ENCODE measurements around the gene IYD.
"Not testable (repeated sequence)": the region's sequence is repeated elsewhere in the genome, so short reads cannot be mapped to it uniquely, and the experiment has no call there.

IYD gene

GRCh38 chr6:150435832-150436231, 67.0 kb downstream of the IYD start:
- no peak for DNase-seq

GRCh38 chr6:150439373-150439772, 70.6 kb downstream of the IYD start:
- DNase-seq = no peak

DNA sequence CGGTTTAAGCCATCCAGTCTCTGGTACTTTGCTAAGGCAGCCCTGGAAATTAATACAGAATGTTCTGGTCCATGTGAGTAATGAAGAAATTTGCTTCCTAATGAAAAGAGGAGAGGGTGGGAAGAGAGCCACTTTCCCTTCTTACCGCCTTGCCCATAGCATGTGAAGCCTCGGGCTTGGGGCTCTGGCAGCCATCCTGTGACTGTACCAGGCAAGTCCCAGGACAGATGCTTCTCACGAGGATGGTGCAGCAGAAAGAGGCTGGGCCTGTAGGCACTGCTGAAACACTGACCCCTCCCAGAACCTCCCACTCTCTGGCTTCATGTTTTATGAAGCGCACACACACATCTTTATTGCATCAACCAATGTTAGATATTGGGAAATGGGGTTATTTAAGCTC, 74.8 kb downstream of the IYD start:
- DNase-seq = no peak

- no peak for DNase-seq
Measured at GRCh38 chr6:150444308-150444707, 75.5 kb downstream of the IYD start.

DNA sequence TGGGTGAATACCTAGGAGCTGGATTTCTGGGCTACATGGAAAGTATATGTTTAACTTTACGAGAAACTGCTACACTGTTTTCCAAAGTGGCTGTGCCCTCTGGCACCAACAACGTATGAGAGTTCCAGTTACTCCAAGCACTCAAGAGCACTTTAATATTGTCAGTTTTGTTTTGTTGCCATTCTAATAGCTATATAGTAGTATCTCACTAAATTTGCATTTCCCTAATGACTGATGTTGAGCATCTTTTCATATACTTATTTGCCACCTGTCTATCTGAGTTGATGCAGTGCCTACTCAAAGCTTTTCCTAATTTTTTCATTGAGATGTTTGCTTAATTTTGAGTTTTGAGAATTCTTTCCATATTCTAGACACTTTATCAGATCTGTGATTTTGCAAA, 76.7 kb downstream of the IYD start:
- DNase-seq = no peak

- DNase-seq = no peak
Measured at GRCh38 chr6:150448221-150448620, 79.4 kb downstream of the IYD start.

- DNase-seq = not testable (repeated sequence)
Measured at GRCh38 chr6:150449055-150449454, 80.2 kb downstream of the IYD start.

- DNase-seq = no peak
Measured at GRCh38 chr6:150450918-150451317, 82.1 kb downstream of the IYD start.

DNA sequence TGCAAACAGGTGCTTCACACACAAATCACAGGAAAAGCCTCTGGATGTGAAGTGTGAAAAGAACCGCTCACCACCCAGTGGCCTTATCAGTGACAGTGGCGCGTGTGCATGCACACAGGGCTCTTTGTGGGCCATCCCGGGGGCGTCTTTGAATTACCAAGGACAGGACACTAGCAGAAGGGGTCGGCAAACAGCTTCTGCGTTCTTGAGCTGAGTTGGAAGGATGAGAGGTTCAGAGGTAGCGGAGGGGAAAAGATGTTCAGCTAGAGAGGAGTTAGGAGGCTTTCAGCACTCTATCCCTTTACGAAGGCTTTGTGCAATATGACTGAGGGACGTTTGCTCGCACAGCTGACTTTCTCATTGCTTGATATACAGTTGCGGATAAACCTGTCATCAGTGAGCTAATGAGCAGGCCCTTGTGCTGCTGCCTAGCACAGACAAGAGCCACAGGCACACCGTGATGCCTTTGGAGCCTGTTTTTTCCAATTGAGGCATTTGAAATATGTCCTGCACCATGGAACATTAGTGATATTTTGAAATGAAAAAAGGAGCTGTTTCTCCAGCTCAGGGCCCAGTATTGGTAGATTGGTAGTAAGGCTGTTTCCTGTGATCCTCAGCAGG, 83.1 kb downstream of the IYD start:
- no peak for DNase-seq

DNA sequence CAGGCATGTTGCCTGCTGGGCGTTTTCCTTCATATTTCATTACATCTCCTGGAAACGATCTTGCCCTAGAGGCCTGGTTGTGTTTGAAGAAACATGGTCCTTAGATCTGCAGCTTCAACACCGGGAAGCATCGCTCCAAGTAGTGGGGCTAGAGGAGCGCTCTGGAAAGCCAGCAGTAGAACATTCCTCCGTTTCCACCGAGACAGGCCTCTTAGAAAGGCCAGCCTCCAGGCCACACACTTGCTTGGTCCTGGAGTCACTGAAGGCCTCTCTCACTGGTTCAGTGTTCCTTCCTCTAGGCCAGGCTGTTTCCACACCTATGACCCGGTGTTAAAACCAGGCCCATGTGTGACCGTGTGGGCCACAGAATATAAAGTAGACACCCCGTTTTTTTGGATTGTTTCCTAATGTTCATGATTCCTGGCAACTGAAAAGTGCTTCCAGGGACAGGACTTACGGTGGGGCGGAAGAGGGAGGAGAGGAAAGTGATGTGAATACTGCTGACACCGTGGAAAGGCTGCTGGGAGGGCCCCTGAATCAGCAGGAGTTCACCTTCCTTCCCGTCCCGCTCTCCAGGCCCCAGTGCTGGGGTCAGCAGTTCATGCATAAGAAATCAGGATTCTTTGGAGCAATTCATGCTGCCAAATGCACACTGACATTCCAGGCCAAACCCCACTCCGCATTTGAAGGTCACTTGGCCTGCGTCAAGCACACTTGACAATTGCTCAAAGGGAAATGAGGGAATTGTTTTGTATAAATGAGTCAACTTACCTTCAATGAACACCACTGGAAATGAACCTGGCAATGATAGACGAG, 83.8 kb downstream of the IYD start:
- DNase-seq = no peak

DNA sequence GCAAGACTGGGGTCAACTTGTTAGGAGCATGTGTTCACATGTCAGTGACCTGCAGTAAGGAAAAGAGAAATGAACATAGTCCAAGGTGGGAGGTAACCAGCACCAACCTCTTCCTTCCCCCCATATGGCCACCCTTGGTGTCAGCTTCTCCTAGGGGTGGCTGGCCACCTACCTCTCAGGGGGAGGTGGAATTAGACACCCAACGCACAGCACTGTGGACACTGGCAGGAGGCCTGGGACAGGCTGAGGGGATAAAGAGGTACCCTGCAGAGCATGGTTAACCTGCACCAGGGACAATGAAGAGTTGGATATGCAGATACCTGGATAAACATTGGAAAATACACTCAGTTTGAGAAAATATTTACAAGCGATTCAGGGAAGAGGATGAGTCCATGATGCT, 84.5 kb downstream of the IYD start:
- DNase-seq = no peak
